IPS DF 4.7 (cell line): ENCODE measurements around the gene WDR37.
"Not testable (repeated sequence)": the region's sequence is repeated elsewhere in the genome, so short reads cannot be mapped to it uniquely, and the experiment has no call there.

Experiments
- DNase-seq: peaks from one replicate; pipeline ENCODE4 v3.0.0-alpha.2; 2013; ENCODE audit warnings: low spot score; ENCODE audit errors: extremely low read depth

Gene WDR37

DNA sequence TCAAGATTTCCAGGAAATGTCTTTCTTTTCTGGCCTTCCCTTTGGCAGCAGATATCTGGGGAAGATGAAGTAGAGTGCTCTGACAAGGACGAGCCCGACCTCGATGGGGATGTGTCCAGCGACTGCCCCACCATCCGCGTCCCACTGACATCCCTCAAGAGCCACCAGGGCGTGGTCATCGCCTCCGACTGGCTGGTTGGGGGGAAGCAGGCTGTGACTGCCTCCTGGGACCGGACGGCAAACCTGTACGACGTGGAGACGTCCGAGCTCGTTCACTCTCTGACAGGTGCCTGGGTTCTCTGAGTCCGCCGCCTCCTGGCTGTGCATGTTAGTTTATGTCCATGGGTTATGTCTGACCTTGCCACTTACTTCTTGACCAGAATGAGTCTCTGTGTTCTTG, 47.4 kb downstream of the WDR37 start:
- DNase-seq: no peak

DNA sequence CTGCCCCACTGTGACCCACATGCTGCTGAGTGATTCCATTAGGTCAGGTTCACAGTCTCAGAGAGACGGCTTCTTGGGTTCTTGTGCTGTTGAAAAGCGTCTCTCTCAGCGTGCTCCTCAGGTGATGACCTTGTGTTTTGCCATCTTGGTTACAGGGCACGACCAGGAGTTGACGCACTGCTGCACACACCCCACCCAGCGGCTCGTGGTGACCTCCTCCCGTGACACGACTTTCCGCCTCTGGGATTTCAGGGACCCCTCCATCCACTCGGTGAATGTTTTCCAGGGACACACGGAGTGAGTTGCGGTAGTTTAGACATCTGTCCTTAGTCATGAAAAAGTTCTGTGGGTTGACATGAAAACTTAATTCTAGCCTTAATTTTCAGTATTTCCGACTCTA, 48.8 kb downstream of the WDR37 start:
- no peak for DNase-seq

DNA sequence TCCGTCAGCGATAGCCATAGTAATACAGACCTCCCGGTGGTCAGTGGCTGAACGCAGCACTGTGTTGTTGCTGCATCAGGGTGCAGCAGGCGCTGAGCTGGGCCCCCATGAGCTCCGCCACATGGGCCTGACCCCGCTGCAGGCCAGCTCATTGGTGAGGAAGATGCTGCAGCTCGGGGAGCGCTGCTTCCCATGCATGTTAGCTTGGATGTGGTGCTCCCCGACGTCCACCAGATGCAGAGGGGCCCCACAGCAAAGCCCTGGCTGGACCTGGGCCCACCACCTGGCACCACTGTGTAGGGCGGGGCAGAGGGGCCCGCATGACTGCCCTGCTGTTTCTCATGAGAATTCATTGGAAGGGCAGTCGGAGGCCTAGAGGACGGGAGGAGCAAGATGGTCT, 50.8 kb downstream of the WDR37 start:
- DNase-seq: no peak

DNA sequence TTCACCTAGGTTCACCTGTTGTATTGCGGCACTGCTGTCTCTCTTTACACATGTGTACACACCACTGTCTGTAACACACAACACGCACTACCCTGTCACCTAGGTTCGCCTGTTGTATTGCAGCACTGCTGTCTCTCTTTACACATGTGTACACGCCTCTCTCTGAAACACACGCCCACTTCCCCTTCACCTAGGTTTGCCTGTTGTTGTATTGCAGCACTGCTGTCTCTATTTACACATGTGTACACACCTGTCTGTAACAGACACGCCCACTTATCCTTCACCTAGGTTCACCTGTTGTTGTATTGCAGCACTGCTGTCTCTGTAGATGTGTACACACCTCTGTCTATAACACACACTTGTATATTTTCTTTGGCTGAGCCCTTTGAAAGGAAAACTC, 51.5 kb downstream of the WDR37 start:
- no peak for DNase-seq

DNA sequence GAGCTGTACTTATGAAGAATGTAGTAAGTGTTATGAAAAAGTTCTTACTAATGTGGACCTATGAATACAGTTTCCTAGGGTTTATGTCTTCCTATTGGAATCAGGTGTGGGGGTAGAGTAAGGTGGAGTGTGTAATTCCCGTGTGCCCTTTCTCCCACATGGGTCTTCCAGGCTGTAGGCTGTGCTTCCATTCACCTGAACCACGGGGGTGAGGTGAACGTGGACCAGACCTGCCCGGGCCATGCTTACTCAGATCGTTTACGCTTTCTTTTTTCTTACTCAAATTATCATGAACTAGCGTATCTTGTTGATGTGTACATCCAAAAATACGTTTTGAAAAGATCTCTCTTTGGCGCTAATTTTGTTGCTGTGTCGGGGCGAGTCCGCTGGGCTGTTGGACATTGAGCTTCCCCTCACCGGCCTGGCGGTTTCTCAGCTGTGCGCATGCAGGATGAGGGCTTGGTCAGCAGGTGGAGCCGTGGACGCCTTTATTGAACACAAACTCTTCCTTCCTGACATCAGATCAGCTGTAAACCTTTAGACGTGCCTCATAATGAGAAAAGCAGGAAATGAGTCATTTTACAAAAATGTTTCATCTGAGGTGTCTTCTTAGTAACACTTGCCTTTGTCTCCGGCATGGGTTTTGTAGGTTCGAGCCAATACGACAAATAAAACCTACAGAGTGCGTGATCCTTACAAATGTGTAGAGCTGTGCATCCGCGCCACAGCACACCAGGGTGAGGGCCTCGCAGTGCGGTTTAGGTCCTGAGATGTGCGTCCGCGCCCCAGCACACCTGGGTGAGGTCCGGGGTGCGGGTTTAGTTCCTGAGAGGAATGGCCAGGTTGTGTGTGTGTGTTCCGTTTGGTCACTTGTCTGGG, 53.8 kb downstream of the WDR37 start:
- peak; percentile 53 for DNase-seq

DNA sequence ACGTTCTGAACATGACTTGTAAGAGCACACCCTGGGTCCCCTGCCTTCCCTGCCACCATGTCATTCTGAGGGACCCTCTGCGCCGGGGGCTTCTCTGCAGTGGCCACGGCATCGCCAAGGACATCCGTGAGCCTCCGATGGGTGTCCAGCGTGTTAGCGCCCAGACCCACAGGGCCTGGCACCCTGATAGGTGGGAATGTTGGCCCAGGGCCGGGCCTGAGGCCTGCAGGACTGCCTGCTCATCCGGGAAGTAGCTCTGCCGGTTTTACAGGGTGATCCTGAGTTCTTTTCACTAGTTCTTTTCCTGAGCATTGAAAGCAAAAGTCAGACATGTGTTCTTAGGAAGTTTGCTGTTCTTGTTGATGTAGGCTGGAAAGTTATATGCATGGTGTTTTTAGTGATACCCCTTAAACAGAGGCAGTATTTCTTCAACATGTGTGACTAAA, 54.5 kb downstream of the WDR37 start:
- no peak for DNase-seq

DNA sequence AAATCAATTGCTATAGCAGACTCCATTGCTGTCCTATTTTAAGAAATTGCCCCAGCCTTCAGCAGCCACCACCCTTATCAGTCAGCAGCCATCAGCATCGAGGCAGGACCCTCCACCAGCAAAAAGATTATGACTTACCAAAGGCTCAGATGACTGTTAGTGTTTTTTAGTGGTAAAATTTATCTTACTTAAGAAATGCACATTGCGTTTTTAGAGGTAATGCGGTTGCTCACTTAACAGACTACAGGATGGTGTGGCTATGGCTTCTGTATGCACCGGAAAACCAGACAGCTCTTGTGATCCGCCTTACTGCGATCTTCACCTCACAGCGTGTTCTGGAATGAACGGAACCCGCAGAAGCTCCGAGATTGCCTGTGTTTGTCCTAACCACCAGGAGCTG, 58.1 kb downstream of the WDR37 start:
- no peak for DNase-seq

DNA sequence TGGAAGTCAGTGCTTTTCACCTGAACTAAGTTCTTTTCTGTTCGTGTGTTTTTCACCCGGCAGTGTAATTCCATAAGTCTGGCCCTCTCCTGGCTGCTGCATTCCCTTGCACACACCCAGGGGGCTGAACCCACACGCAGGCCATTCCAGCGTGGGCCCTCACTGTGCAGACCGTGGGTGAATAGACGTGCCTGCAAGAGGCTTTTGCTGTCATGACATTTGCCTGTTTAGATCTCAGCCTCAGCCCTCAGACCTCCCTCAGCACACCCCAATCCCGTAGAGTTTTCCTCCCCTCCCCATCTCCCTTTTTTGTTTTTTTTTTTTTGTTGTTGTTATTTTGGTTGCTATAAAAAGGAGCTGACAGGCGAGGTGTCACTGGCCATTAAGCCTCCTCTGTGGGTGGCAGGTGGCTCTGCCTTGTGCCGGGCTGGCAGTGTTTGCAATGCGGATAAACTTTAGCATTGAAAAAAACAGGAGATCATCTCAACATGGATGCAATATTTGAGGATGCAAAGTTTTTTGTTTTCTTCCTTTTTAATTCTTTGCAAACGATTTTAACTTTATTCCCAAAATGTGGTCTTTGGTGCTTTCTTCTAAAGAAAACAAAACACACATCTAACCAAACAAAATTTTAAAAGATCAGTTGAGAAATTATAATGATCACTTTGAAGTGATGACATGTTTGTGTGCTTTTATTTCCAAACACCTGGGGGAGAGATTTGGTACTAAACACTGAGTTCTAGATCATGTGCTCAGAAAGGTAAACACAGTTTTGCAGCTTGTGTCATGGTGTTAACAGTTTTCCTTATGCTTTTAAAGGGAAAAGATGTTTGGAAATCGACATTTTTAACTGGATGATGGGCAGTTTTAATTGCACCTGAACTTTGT, 58.8 kb downstream of the WDR37 start:
- no peak for DNase-seq

DNA sequence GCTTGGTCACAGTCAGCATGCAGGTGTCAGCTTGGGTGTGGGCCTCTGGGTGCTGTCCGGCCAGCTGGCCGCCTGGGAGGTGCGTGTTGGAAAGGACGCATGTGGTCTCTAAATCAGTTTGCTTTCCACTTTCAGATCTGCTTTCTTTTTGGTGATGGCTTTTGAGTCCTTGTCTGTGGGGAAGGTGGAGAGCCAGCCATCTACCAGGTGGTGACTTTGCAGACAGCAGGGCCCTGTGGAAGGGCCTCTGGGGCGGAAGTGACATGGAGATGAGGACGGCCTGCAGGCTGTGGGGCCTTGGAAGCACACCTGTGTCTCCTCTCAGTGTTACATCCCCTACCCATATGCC, 59.4 kb downstream of the WDR37 start:
- no peak for DNase-seq

DNA sequence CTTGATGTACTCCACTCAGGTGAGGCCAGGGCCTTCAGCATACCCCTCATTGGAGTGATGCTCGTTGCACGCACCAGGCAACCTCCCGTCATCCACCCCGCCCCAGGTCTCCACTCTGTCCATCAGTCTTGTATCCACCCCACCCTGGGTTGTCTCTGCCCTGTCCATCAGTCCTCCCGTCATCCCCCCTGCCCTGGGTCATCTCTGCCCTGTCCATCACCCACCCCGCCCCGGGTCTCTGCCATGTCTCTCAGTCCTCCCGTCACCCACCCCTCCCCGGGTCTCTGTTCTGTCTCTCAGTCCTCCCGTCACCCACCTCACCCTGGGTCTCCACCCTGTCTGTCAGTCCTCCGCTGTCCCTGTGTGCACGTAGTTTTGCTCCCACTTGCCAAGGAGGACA, 59.9 kb downstream of the WDR37 start:
- no peak for DNase-seq

DNA sequence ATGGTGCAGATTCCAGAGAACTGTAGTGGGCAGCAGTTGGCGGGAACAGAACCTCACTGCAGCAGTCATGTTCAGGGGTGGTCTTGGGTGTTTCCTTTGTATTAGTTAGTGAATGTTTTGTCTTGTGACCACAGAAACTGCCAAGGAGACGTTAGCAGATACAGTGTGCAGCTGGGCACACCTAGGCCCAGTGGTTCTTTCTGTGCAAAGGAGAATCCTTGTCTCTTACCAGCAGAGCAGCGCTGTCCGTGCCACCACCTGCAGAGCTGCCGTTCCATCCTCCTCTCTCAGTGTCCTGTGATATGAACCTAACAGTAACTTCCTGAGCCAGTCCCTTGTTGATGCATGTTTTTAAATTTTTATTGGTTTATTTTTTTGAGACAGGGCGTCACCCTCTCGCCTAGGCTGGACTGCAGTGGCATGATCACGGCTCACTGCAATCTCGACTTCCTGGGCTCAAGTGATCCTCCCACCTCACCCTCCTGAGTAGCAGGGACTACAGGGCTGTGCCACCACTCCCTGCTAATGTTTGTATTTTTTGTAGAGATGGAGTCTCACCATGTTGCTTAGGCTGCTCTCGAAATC, 60.6 kb downstream of the WDR37 start:
- no peak for DNase-seq

DNA sequence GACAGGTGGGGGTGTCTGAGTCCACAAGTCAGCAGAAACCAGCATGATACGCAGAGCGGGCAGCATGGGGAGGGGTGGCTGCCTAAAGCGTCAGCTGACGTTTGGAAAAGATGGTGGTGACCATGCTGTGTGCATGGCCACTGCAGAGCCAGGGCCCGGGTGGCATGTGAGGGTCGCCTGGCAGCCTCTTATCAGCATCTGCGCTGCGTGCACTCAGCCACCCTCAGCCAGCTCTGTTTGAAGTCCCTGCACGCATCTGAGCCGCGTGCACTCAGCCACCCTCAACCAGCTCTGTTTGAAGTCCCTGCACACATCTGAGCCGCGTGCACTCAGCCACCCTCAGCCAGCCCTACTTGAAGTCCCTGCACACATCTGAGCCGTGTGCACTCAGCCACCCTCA, 61.5 kb downstream of the WDR37 start:
- DNase-seq: no peak

DNA sequence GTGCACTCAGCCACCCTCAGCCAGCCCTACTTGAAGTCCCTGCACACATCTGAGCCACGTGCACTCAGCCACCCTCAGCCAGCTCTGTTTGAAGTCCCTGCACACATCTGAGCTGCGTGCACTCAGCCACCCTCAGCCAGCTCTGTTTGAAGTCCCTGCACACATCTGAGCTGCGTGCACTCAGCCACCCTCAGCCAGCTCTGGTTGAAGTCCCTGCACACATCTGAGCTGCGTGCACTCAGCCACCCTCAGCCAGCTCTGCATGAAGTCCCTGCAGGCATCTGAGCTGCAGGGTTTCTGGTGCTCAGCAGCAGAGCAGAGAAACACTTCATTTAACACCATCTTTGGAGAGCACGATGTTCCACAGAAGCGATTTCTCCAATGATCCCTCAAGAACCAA, 62.1 kb downstream of the WDR37 start:
- not testable (repeated sequence) for DNase-seq

DNA sequence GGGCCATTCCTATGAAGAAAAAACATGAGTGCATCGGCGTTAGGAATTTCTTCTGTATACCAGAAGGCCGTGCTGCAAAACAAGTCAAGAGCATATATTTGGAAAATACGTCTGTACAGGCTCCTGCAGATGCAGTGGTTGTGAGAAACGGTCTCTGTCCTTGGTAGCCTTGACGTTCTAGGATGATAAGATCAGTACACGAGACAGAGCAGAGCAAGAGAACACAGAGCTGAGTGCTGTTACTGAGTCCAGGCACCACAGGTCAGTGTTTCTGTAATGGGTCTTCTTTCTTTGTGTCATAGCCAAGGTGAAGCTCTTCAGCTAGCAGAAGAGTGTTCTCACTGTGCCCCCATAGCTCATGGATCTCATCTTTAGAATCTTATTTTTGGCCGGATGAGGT, 62.8 kb downstream of the WDR37 start:
- no peak for DNase-seq

DNA sequence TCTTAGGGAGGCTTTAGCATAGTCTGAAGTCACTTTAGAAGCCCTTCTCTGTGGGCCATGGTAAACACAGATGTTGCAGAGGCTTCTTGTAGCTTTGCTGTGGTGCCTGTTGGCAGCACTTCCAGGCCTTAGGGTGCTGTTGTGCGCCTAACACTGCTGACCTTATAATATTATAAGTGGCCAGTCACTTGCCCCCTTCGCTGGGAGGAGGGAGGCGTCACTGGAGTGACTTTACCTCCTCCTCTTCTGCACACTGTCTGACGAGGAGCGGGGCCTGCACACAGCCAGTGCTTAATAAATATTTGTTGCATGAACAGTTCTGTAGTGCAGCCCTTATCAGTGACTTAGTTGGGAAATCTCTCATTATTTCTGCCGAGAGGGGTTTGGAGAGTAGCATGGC, 63.3 kb downstream of the WDR37 start:
- no peak for DNase-seq

DNA sequence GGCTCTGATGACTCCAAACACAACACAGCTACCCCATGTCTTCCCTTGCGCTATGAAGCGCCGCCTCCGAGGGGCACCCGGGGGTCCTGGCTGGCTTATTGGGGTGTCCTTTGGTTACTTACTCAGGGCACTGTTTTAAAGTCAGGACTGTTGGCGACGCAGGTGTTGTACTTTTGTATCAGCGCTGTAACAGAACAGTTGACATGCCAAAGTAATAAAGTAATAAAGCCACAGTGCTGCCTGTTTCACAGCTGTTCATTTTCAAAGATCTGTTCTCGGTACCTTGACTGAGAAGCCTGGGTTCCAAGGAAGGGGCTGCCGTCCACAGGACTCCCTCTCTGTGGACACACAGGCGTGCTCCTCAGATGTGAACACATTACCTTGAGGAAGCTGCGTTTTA, 64.1 kb downstream of the WDR37 start:
- no peak for DNase-seq

DNA sequence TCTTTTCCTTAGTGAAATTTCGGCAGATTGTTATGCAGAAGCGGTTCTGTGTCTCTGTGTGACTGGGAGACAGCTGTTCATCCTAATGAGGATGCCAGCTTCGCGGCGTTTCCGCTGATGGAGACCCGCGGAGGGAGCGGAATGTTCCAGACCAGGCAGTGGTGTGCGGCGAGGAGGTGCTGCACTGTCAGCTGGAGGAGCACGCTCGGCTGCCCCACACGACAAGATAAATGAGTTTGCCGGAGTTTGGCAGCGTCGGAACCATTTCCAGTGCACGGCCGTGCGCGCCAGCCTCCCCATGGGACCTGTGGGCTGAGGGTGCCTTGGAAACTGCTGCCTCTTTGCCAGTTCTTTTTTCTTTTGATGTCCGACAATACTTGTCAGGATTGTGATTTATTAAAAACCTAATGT, 64.6 kb downstream of the WDR37 start:
- no peak for DNase-seq

DNA sequence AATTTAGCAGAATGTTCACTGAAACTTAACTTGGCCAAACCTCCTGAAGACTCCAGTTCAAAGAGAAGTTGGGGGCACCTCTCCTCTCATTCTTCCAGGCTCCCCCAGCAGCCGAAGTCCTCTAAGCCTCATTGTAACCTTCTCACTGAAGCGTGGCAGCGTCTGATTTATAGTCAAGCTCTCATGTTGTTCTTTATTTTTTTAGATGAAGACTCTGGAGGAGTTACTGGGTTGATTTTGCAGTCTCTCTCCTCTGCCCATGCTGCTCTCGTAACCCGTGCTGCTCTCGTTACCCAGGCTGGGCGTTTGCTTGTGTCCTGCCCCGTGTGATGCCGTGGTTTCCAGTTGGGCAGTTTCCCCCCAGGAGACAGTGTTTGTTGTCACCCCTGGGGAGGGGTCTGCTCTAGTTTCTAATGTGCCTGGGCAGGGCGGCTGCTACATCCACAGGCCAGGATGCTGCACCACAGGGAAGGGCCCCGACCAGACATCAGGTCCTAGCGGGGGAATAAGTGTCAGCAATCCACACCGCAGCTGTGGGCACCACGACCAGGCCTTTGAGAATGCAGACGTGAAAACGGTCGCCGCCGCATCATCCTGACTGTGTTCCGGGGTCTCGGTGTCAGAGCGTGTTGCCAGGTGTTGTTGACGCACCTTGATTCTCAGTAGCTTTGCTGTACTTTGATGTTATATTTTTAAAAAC, 65.2 kb downstream of the WDR37 start:
- DNase-seq: no peak

DNA sequence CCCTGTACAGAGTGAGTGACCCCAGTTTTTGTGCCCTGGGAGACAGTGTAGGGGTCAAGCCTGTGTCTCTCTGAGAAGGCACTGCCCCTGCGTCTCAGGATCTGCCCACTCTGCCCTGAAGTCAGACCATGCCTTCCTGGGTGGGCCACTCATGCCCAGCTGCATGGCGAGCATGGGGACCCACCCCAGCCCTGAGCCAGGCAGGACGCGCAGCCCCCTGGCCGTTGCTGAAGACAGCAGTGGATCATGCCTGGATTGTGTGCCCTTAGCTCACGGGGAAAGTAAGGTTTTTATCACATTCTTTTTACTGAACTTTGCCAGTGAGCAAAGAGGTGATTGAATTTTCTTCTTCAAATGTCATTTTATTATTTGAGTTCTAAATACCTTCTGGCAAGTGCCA, 66.2 kb downstream of the WDR37 start:
- DNase-seq: no peak

DNA sequence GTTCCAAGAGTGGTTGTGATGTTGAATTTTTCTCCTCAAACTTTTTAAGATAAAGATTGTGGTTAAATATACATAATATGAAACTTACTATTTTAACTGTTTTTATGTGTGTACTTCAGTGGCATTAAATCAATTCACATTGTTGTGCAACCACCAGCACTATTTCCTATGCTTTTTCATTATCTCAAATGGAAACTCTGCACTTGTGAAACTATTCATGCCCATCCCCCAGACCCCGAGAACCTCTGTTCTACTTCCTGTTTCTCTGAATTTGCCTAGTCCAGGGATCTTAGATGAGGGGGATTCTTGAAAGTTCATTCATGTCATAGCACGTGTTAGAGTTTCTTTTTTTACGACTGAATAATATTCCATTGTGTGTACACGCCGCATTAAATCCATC, 67.0 kb downstream of the WDR37 start:
- DNase-seq: no peak

DNA sequence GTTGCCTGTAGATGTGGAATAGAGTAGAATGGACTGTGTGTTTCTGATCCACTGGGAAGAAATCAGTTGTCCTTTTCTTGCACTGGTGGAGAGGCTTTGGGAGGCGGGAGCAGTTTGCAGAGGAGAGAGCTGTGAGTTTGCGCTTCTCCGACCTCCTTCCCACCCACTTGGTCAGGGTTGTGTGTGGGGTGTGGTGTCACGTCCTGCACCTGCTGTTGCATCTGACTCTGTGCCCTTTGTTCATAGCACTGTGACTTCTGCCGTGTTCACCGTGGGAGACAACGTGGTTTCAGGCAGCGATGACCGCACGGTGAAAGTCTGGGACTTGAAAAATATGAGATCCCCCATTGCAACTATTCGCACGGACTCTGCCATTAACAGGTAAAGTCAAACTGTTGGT, 67.8 kb downstream of the WDR37 start:
- no peak for DNase-seq

DNA sequence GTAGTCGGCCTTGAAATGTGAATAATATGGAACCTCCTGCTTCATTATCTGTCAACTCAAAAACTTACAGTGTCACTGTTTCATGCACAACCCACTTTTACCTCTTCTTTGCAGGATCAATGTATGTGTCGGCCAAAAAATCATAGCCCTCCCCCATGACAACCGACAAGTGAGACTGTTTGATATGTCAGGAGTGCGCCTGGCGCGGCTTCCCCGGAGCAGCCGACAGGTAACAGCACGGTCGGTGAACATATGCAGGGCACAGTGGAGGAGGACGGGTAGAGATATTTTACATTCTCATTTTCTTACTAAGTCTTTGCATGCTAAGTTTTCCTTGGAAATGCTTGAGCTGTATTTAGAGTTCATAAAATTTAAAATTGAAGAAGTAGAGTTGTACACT, 68.6 kb downstream of the WDR37 start:
- DNase-seq: no peak
